SK-N-MC (cell line): ENCODE measurements around the gene MMP3.
"Not testable (repeated sequence)": the region's sequence is repeated elsewhere in the genome, so short reads cannot be mapped to it uniquely, and the experiment has no call there.

Experiments used
- DNase-seq: peaks from one replicate; pipeline ENCODE4 v3.0.0-alpha.2; 2011; ENCODE audit warnings: low read depth, low spot score
- H3K27ac ChIP-seq: fragments of 200-600 bp; sonication (generic); 2 replicates; pipeline ENCODE4 v1.5.1; 2016; ENCODE audit warnings: mixed run types
- H3K36me3 ChIP-seq: fragments of 200-600 bp; sonication (generic); 2 replicates; pipeline ENCODE4 v1.6.1; 2017; ENCODE audit warnings: antibody characterized with exemption, low read length, mixed read lengths; ENCODE audit not compliant: insufficient read depth
- H3K4me3 ChIP-seq: fragments of 200-600 bp; sonication (generic); 2 replicates; pipeline ENCODE4 v1.5.1; 2016
- H3K9ac ChIP-seq: fragments of 200-600 bp; sonication (generic); 2 replicates; pipeline ENCODE4 v1.8.0; 2017; ENCODE audit warnings: mixed run types, mixed read lengths; ENCODE audit not compliant: insufficient read length
- H3K9me3 ChIP-seq: fragments of 200-600 bp; sonication (generic); 2 replicates; pipeline ENCODE4 v1.6.1; 2017; ENCODE audit warnings: low read depth, mild to moderate bottlenecking, antibody characterized with exemption, low read length, moderate library complexity, mixed read lengths
- EZH2 ChIP-seq: fragments of 200-600 bp; sonication (generic); IDR thresholded peaks from one replicate; pipeline ENCODE4 v1.6.1; 2017; ENCODE audit warnings: antibody characterized with exemption
- FOXP2 ChIP-seq: optimal IDR thresholded peaks from 2 replicates; pipeline ENCODE3; 2011; ENCODE audit warnings: mild to moderate bottlenecking, moderate library complexity; ENCODE audit not compliant: insufficient read depth; ENCODE audit errors: extremely low read length, control extremely low read depth
- POLR2AphosphoS5 ChIP-seq: IDR thresholded peaks from 2 replicates; pipeline ENCODE4 v1.6.1; 2012; ENCODE audit warnings: mild to moderate bottlenecking, low read depth, low read length, borderline replicate concordance

The MMP3 gene

DNA sequence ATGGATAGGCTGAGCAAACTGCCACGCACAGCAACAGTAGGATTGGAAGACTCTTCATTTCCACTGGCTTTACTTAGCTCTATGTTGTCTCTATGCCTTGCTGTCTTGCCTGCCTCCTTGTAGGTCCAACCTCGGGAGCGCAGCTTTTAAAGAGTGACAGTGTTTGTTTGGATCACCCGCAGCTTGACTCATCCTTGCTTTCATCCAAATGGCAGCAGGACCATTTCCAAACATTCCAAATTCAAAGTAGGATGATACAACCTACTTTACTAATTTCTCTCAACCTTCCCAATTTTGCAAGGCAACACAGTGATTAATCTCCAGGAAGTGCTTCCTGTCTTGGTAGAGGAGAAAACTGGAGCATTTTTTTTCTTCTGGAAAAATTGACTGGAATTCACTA lies at the start of gene MMP3:
MMP3 (minus strand) TSS at position 121 of the 400 bp plus-strand sequence; CDS start at position 58, 63 bp downstream.
- DNase-seq, result no peak
- Histone ChIP-seq H3K9me3 (no peaks in the 10 kb centered on the region), H3K4me3 (no peak within 1 kb of the TSS), H3K36me3 (no peaks in the 10 kb centered on the region), H3K9ac (no peak within 1 kb of the TSS), H3K27ac (no peak within 1 kb of the TSS)
- TF ChIP-seq FOXP2 (no peak), EZH2 (no peak), POLR2AphosphoS5 (no peak)

GRCh38 chr11:102891736-102892135 lies 48.3 kb upstream of the MMP3 start:
- H3K36me3 ChIP-seq, result no peaks in the 10 kb centered on the region
- no peak for DNase-seq
- H3K9me3 ChIP-seq, result no peaks in the 10 kb centered on the region
- H3K4me3 ChIP-seq, result no peak overlapping the region
- H3K27ac ChIP-seq, result no peak overlapping the region
- no peak overlapping the region for H3K9ac ChIP-seq
- no peak for TF ChIP-seq EZH2
- no peak for TF ChIP-seq FOXP2
- TF ChIP-seq POLR2AphosphoS5, result no peak

DNA sequence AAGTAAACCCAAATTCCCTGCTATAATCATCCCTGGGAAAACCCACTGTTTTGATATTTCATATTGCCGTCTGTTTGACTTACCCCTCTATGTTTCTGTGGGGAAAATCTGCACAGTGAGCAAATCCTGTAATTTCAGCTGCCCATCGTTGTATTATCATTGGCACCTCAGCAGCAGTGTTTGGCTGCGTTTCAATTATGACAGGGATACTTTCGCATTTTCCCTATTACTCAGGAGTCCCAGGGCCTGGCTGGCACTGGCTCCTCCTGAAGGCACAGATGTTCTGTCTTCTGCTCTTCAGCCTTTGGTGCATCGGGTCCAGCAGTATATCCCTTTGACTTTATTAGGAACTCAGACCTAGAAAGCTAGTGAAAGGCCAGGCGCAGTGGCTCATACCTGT lies 43.6 kb upstream of the MMP3 start:
- no peak for TF ChIP-seq EZH2
- TF ChIP-seq FOXP2, result no peak
- no peak for TF ChIP-seq POLR2AphosphoS5
- Histone ChIP-seq H3K4me3 (no peak overlapping the region), H3K36me3 (no peaks in the 10 kb centered on the region), H3K27ac (no peak overlapping the region), H3K9me3 (no peaks in the 10 kb centered on the region), H3K9ac (no peak overlapping the region)
- no peak for DNase-seq

DNA sequence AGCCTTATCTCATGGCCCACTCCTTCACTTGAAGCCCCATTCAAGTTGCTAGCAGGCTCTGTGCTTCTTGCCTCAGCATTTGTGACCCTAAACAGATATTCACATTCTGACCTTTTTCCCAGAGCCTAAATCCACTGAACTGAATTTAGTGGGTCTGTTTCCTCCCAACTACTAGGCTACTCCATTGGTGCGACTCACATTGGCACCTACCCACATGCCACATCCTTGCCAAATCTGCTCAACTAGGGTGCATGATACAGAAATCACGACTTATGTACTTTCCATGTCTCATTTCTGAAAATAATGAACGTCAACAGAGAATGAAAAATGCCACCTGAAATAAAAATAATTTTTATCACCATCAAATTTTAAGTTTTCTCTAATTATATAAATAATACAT lies 39.7 kb upstream of the MMP3 start:
- no peak for DNase-seq
- no peak for TF ChIP-seq POLR2AphosphoS5
- no peak for TF ChIP-seq FOXP2
- no peak for TF ChIP-seq EZH2
- Histone ChIP-seq H3K4me3 (no peak overlapping the region), H3K27ac (no peak overlapping the region), H3K9me3 (no peaks in the 10 kb centered on the region), H3K9ac (no peak overlapping the region), H3K36me3 (no peaks in the 10 kb centered on the region)

- no peak for TF ChIP-seq EZH2
- no peak for TF ChIP-seq POLR2AphosphoS5
- TF ChIP-seq FOXP2, result no peak
- no peak overlapping the region for H3K27ac ChIP-seq
- no peak for DNase-seq
- no peaks in the 10 kb centered on the region for H3K9me3 ChIP-seq
- no peaks in the 10 kb centered on the region for H3K36me3 ChIP-seq
- no peak overlapping the region for H3K9ac ChIP-seq
- H3K4me3 ChIP-seq, result no peak overlapping the region
Observed at GRCh38 chr11:102882389-102883024, 39.1 kb upstream of the MMP3 start.

GRCh38 chr11:102879801-102880200 lies 36.4 kb upstream of the MMP3 start:
- H3K9me3 ChIP-seq, result no peaks in the 10 kb centered on the region
- no peak overlapping the region for H3K4me3 ChIP-seq
- no peaks in the 10 kb centered on the region for H3K36me3 ChIP-seq
- no peak overlapping the region for H3K9ac ChIP-seq
- DNase-seq, result no peak
- H3K27ac ChIP-seq, result no peak overlapping the region
- TF ChIP-seq FOXP2 (no peak), POLR2AphosphoS5 (no peak), EZH2 (no peak)

- H3K4me3 ChIP-seq, result no peak overlapping the region
- no peaks in the 10 kb centered on the region for H3K9me3 ChIP-seq
- no peak for DNase-seq
- no peak overlapping the region for H3K9ac ChIP-seq
- H3K27ac ChIP-seq, result no peak overlapping the region
- H3K36me3 ChIP-seq, result no peaks in the 10 kb centered on the region
- TF ChIP-seq EZH2 (no peak), POLR2AphosphoS5 (no peak), FOXP2 (no peak)
Observed at GRCh38 chr11:102878595-102878994, 35.2 kb upstream of the MMP3 start.

- DNase-seq, result no peak
- TF ChIP-seq FOXP2 (no peak), POLR2AphosphoS5 (no peak), EZH2 (no peak)
- H3K9me3 ChIP-seq, result no peaks in the 10 kb centered on the region
- no peak within 1 kb of the TSS for H3K9ac ChIP-seq
- no peak within 1 kb of the TSS for H3K27ac ChIP-seq
- H3K36me3 ChIP-seq, result no peaks in the 10 kb centered on the region
- no peak within 1 kb of the TSS for H3K4me3 ChIP-seq
Observed at GRCh38 chr11:102874852-102875251, 31.4 kb upstream of the MMP3 start, which contains the start of gene MMP12. TSS of gene MMP12 (minus strand) at chr11:102874982. CDS start at chr11:102874937, 45 bp downstream.

GRCh38 chr11:102869354-102869964 lies 26.1 kb upstream of the MMP3 start:
- not testable (repeated sequence) for DNase-seq, H3K9me3 ChIP-seq, H3K4me3 ChIP-seq, H3K9ac ChIP-seq, H3K27ac ChIP-seq, H3K36me3 ChIP-seq
